Body of pancreas (tissue), 4 donors: Measurements from ENCODE around the gene UBE2E2. TPM values are rescaled to one million over a fixed set of nuclear protein-coding genes. Genes with fewer than 3 reads are reported as not detected.
"Not testable (repeated sequence)": the region's sequence is repeated elsewhere in the genome, so short reads cannot be mapped to it uniquely, and the experiment has no call there.

Source experiments
- ATAC-seq: fragments of 150-250 bp; one replicate; pipeline ENCODE4 v1.9.1; 2016
- DNase-seq, 4 donors: peaks; one replicate each; pipeline ENCODE4 v3.0.0-alpha.2; 2019
- H3K27ac ChIP-seq, 4 donors: fragments of 200-600 bp; sonication (generic); 1 replicate in 3 of 4; 2 replicates in 1 of 4; pipeline versions ENCODE4 v1.5.1 to v1.6.1; 2016 to 2019; ENCODE audit warnings: mild to moderate bottlenecking in 1 of 4, mixed read lengths in 1 of 4, moderate library complexity in 1 of 4
- H3K27me3 ChIP-seq, 2 donors: fragments of 200-600 bp; sonication (generic); one replicate each; pipeline ENCODE4 v1.6.0; 2016; ENCODE audit warnings: mild to moderate bottlenecking in 1 of 2
- H3K36me3 ChIP-seq, 2 donors: fragments of 200-600 bp; sonication (generic); replicated peaks in 1 of 2; 2 replicates each; pipeline ENCODE4 v1.5.1; 2016; ENCODE audit warnings: low read depth in 2 of 2; ENCODE audit not compliant: insufficient read depth in 1 of 2
- H3K4me1 ChIP-seq: fragments of 200-600 bp; sonication (generic); one replicate; pipeline ENCODE4 v1.6.0; 2016
- H3K4me3 ChIP-seq, 2 donors: fragments of 200-600 bp; sonication (generic); 1 replicate in 1 of 2; 2 replicates in 1 of 2; pipeline ENCODE4 v1.5.1; 2016 to 2019
- H3K9me3 ChIP-seq, 3 donors: fragments of 200-600 bp; sonication (generic); 1 replicate in 2 of 3; 2 replicates in 1 of 3; pipeline ENCODE4 v1.5.1; 2016
- POLR2A ChIP-seq, 3 donors: fragments of 450-650 bp; IDR thresholded peaks; one replicate each; pipeline ENCODE4 v1.6.1; 2016; ENCODE audit warnings: antibody characterized with exemption in 3 of 3, mild to moderate bottlenecking in 2 of 3
- WGBS, 2 donors: methylation state at CpG; one replicate each; pipeline ENCODE4 v1.1.5; 2017; 5-methylcytosine and 5-hydroxymethylcytosine counted together
- intact Hi-C: fragments of 100-400 bp; cut with DNase I; formaldehyde crosslinking; loops from one replicate; pipeline ENCODE4 v1.15.1; 2023
- total RNA-seq, 2 donors: library from RNA; depleted of rRNA; stranded (reverse); fragments of >200 nt; gene quantifications; one replicate each; pipeline ENCODE4 v1.1.0, GENCODE V29; 2016
- TF ChIP-seq, protein P1 (sequence below), 7 experiments: fragments of 450-650 bp in 4 of 7; fragments of 200-600 bp in 3 of 7; sonication (generic) in 3 of 7; IDR thresholded peaks; one replicate each; pipeline ENCODE4 v1.5.1; 2016 to 2019; ENCODE audit warnings: antibody characterized with exemption in 7 of 7

UBE2E2 gene
- total RNA-seq, 2 donors from 2014 or later: 7.8 to 23.7 TPM

DNA sequence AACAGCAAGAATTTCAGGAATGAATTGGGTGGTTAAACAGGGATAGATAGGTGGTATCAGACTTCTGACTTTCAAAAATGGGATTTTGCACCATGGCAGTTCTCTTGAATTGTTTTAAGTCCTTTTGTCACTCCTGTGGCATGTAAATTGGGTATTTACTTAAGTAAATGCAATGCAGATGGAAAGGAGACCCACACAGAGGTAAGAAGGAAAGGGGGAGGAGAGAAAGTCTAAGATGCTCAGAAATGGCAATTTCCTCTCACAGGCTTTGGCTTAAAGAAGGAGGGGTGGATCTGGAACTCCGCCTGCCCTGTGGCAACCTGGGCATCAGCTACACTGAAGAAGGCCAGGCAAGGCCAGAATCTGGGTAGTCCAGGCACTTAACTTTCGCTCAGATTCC is 405.5 kb downstream of the UBE2E2 start:
- H3K27me3 ChIP-seq: no peaks in the 10 kb centered on the region
- no peak for ATAC-seq
- intact Hi-C loops: no loop called here
- H3K36me3 ChIP-seq: no peaks in the 10 kb centered on the region
- no peak for DNase-seq
- no peak overlapping the region for H3K4me3 ChIP-seq
- no peaks in the 10 kb centered on the region for H3K9me3 ChIP-seq
- TF ChIP-seq, protein P1, sequence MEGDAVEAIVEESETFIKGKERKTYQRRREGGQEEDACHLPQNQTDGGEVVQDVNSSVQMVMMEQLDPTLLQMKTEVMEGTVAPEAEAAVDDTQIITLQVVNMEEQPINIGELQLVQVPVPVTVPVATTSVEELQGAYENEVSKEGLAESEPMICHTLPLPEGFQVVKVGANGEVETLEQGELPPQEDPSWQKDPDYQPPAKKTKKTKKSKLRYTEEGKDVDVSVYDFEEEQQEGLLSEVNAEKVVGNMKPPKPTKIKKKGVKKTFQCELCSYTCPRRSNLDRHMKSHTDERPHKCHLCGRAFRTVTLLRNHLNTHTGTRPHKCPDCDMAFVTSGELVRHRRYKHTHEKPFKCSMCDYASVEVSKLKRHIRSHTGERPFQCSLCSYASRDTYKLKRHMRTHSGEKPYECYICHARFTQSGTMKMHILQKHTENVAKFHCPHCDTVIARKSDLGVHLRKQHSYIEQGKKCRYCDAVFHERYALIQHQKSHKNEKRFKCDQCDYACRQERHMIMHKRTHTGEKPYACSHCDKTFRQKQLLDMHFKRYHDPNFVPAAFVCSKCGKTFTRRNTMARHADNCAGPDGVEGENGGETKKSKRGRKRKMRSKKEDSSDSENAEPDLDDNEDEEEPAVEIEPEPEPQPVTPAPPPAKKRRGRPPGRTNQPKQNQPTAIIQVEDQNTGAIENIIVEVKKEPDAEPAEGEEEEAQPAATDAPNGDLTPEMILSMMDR (IDR thresholded peaks at IDR 0.05): no peak
- TF ChIP-seq POLR2A (IDR thresholded peaks at IDR 0.05): no peak
- no peak overlapping the region for H3K27ac ChIP-seq
- H3K4me1 ChIP-seq: peaks cover 11% of the 10 kb centered on the region
- WGBS, 2 donors: 90 to 95% methylated on average over 2 of the region's 2 CpGs

GRCh38 chr3:23611737-23612295 is 408.7 kb downstream of the UBE2E2 start:
- DNase-seq (peak; percentile 27 to 63 (median 46)), ATAC-seq (no peak)
- no peak for TF ChIP-seq POLR2A (IDR thresholded peaks at IDR 0.05)
- TF ChIP-seq, protein P1 (IDR thresholded peaks at IDR 0.05): no peak
- no peak overlapping the region for H3K4me3 ChIP-seq
- no peaks in the 10 kb centered on the region for H3K36me3 ChIP-seq
- H3K9me3 ChIP-seq: no peaks in the 10 kb centered on the region
- H3K27ac ChIP-seq: no peak overlapping the region
- H3K4me1 ChIP-seq: peaks cover 11% of the 10 kb centered on the region
- WGBS, 2 donors: 44 to 47% methylated on average over 13 of the region's 13 CpGs
- intact Hi-C loops: no loop called here
- H3K27me3 ChIP-seq: no peaks in the 10 kb centered on the region

DNA sequence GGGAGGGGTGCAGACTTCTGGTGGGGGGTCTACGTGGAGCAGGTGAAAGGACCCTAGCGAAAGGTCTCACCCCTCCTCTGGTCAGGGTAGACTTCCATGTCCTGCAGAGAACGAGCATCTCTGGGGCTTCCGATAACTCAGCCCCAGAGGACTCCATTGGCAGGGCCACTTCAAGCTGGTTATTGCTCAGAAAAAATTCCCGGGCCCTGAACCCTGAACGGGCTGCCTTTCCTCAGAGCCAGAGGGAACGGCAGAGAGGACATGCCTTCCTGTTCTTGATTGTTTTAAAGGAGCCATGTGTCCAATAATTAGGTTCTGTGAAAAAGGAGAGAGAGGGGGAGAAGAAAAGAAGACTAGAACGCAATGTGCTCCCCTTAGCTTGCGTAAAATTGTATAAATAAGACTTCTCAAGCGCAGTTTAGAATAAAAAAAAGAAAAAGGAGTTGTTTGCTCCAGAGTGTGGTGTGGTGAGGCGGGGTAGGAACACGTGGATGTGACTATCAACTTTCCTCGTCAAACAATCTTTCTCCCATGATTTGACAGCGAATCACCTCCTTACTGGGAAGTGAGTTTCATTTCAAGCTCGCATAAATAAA is 409.3 kb downstream of the UBE2E2 start:
- DNase-seq (no peak), ATAC-seq (no peak)
- Histone ChIP-seq H3K4me1 (peaks cover 11% of the 10 kb centered on the region), H3K27me3 (no peaks in the 10 kb centered on the region), H3K9me3 (no peaks in the 10 kb centered on the region), H3K27ac (no peak overlapping the region), H3K4me3 (no peak overlapping the region), H3K36me3 (no peaks in the 10 kb centered on the region)
- WGBS, 2 donors: 44 to 45% methylated on average over 15 of the region's 15 CpGs
- intact Hi-C loops: no loop called here
- TF ChIP-seq, protein P1 (IDR thresholded peaks at IDR 0.05): no peak
- no peak for TF ChIP-seq POLR2A (IDR thresholded peaks at IDR 0.05)

DNA sequence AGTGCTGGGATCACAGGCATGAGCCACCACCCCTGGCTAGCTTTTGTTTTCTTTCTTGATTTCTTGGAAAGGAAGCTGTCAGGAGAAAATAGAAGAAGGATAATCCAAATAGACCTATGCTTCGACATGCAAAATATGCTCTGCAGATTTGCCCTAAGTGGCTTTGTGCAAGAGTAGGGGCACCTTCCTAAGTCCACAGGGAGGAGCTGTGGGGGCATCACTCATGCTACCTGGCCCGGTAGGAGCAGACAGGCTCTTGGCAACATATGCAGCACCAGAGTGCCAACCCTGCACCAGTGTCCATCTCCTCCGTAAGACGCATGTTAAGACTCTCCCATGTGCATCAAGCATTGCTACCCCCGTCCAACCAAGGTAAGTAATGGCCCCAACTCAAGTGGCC is 411.9 kb downstream of the UBE2E2 start:
- ATAC-seq (no peak), DNase-seq (no peak)
- Histone ChIP-seq H3K36me3 (no peaks in the 10 kb centered on the region), H3K4me3 (no peak overlapping the region), H3K27ac (no peak overlapping the region), H3K9me3 (no peaks in the 10 kb centered on the region), H3K4me1 (peaks cover 11% of the 10 kb centered on the region), H3K27me3 (no peaks in the 10 kb centered on the region)
- no peak for TF ChIP-seq POLR2A (IDR thresholded peaks at IDR 0.05)
- TF ChIP-seq, protein P1 (IDR thresholded peaks at IDR 0.05): no peak
- WGBS, 2 donors: 88% methylated on average over 2 to 5 of the region's 5 CpGs
- intact Hi-C loops: no loop called here

GRCh38 chr3:23618475-23618874 is 415.3 kb downstream of the UBE2E2 start:
- intact Hi-C loops, H3K36me3 ChIP-seq, H3K4me1 ChIP-seq, H3K27ac ChIP-seq, H3K4me3 ChIP-seq, H3K9me3 ChIP-seq, ATAC-seq, H3K27me3 ChIP-seq, DNase-seq: not testable (repeated sequence)
- WGBS, 2 donors: 90 to 94% methylated on average over 2 of the region's 2 CpGs
